Measurements from ENCODE around the gene PRKN. TPM values are rescaled to one million over a fixed set of nuclear protein-coding genes. Genes with fewer than 3 reads are reported as not detected.
A peak's percentile ranks its signal among the peaks of the same experiment; 100 is the strongest.

The PRKN gene
- total RNA-seq, 1 donor from 2014 or later: 0.79 TPM

- FAIRE-seq (no peak), DNase-seq (ENCODE audit: low read depth) (no peak)
- no peaks in the 10 kb centered on the region for H3K36me3 ChIP-seq (ENCODE audit: control insufficient read depth, insufficient read depth, low read length)
- TF ChIP-seq, protein P1, sequence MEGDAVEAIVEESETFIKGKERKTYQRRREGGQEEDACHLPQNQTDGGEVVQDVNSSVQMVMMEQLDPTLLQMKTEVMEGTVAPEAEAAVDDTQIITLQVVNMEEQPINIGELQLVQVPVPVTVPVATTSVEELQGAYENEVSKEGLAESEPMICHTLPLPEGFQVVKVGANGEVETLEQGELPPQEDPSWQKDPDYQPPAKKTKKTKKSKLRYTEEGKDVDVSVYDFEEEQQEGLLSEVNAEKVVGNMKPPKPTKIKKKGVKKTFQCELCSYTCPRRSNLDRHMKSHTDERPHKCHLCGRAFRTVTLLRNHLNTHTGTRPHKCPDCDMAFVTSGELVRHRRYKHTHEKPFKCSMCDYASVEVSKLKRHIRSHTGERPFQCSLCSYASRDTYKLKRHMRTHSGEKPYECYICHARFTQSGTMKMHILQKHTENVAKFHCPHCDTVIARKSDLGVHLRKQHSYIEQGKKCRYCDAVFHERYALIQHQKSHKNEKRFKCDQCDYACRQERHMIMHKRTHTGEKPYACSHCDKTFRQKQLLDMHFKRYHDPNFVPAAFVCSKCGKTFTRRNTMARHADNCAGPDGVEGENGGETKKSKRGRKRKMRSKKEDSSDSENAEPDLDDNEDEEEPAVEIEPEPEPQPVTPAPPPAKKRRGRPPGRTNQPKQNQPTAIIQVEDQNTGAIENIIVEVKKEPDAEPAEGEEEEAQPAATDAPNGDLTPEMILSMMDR (IDR thresholded peaks at IDR 0.05; ENCODE audit: insufficient read depth, low read length, severe bottlenecking): no peak
- H3K27me3 ChIP-seq (ENCODE audit: control insufficient read depth, insufficient read depth, low read length): no peaks in the 10 kb centered on the region
- no peak overlapping the region for H3K4me3 ChIP-seq (ENCODE audit: low read depth, low read length)
Measured at GRCh38 chr6:161487217-161487531, 1240.4 kb downstream of the PRKN start.

DNA sequence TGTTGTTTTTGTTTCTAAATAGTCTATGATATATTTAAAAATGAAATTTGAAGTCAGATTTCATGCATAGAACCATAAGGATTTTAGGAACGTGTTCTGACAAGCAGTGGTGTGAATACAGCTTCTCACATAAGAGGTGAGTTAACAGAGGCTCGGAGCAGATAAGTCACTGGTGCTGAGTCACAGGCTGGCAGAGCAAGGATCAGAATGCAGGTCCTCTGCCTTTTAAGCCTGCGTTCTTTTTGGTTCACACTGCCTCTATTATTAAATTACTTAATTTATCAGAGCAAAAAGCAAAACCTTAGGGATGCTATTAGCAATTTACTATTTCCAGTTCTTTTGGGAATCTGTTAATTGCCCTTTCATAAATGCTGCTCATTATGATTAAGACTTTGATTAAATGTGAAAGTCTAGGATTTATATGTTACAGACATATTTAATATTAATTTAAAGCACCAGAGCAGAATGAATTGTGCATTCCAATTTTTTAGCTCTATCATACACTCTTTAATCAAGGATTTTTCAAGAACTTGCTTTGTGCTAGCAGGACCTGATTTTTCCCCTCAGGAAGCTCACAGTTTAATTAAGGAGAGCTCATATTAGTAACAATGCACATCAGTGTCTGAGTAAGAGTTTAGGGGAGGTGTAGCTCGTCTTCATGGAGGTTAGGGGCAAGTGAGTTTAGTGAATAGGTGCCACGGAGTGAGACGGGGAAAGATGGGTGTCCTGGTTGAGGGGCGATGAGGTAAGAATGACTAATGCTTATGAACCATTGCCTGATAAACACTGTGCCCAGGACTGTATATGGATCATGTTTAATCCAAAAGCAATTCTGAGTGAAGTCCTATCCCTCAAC lies 1241.0 kb downstream of the PRKN start:
- no peaks in the 10 kb centered on the region for H3K27me3 ChIP-seq (ENCODE audit: control insufficient read depth, insufficient read depth, low read length)
- TF ChIP-seq, protein P1 (IDR thresholded peaks at IDR 0.05; ENCODE audit: insufficient read depth, low read length, severe bottlenecking): no peak
- DNase-seq (ENCODE audit: low read depth) (peak; percentile 95), FAIRE-seq (peak; percentile 76)
- no peaks in the 10 kb centered on the region for H3K36me3 ChIP-seq (ENCODE audit: control insufficient read depth, insufficient read depth, low read length)
- no peak overlapping the region for H3K4me3 ChIP-seq (ENCODE audit: low read depth, low read length)

DNA sequence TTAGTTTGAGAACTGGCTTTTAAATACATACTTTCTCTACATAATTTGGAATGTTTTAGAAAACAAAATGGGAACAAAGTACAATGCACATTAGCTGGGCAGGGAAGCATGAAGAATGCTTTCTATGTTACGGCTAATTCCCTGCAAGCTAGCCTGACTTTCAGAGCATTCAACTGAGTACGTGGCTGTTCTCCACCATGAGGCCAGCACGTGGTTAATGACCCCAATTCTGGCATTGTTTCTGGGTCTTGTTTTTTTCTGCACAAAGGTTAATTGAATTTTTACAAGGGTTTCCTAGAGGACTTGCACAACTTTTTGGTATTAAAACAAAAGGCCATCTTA lies 1245.1 kb downstream of the PRKN start:
- Histone ChIP-seq H3K4me3 (ENCODE audit: low read depth, low read length) (no peak overlapping the region), H3K27me3 (ENCODE audit: control insufficient read depth, insufficient read depth, low read length) (no peaks in the 10 kb centered on the region), H3K36me3 (ENCODE audit: control insufficient read depth, insufficient read depth, low read length) (no peaks in the 10 kb centered on the region)
- no peak for FAIRE-seq
- no peak for DNase-seq (ENCODE audit: low read depth)
- TF ChIP-seq, protein P1 (IDR thresholded peaks at IDR 0.05; ENCODE audit: insufficient read depth, low read length, severe bottlenecking): no peak

- TF ChIP-seq, protein P1 (IDR thresholded peaks at IDR 0.05; ENCODE audit: insufficient read depth, low read length, severe bottlenecking): no peak
- H3K36me3 ChIP-seq (ENCODE audit: control insufficient read depth, insufficient read depth, low read length): no peaks in the 10 kb centered on the region
- H3K4me3 ChIP-seq (ENCODE audit: low read depth, low read length): no peak overlapping the region
- no peaks in the 10 kb centered on the region for H3K27me3 ChIP-seq (ENCODE audit: control insufficient read depth, insufficient read depth, low read length)
- FAIRE-seq: no peak
- DNase-seq (ENCODE audit: low read depth): no peak
Measured at GRCh38 chr6:161481786-161482516, 1245.6 kb downstream of the PRKN start.

- no peak for FAIRE-seq
- TF ChIP-seq, protein P1 (IDR thresholded peaks at IDR 0.05; ENCODE audit: insufficient read depth, low read length, severe bottlenecking): no peak
Measured at GRCh38 chr6:161480421-161481155, 1247.0 kb downstream of the PRKN start.

More at GRCh38 chr6:161480421-161481155, 1247.0 kb downstream of the PRKN start:
- Histone ChIP-seq H3K27me3 (ENCODE audit: control insufficient read depth, insufficient read depth, low read length) (no peaks in the 10 kb centered on the region), H3K36me3 (ENCODE audit: control insufficient read depth, insufficient read depth, low read length) (no peaks in the 10 kb centered on the region), H3K4me3 (ENCODE audit: low read depth, low read length) (no peak overlapping the region)
- DNase-seq (ENCODE audit: low read depth): no peak

Data from bronchial epithelial cell (primary cell).